Astrocyte of the hippocampus (primary cell): ENCODE measurements around the gene GDF7.
A peak's percentile ranks its signal among the peaks of the same experiment; 100 is the strongest.

Experiments used
- DNase-seq: peaks from one replicate; pipeline ENCODE4 v3.0.0; 2011; ENCODE audit warnings: low read depth, low spot score

The GDF7 gene

GRCh38 chr2:20661421-20662307, 5.3 kb upstream of the GDF7 start:
- peak; percentile 86 for DNase-seq

DNA sequence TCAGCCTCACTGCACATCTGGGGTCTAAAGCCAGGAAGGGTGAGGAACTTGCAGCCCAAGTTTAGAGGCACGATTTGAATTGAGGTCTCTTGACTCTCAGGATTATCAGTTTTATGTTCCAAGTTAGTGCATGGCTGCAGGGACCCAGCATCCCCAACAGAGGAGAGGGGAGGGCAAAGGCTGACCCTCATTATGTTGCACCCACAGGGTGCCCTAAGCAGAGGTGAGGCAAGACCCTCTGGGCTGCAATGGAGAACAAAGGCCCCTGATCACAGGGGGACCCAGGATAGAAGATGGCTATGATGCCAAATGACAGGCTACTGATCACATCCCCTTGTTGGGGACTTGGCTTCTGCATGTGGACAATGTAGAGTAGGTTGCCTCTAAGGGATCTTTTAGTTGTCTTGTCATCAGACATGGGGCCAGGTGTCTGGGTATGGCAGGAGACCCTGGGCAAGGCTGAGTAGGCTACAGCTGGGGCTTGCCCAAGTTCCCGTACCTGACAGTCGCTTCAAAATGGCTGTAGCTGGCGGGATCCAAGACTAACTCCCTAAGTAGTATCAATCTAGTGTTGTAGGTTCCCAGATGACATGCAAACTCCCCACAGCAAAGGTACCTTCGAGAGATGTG, 4.5 kb upstream of the GDF7 start:
- DNase-seq = no peak

GRCh38 chr2:20663196-20664070, 3.5 kb upstream of the GDF7 start:
- no peak for DNase-seq

DNA sequence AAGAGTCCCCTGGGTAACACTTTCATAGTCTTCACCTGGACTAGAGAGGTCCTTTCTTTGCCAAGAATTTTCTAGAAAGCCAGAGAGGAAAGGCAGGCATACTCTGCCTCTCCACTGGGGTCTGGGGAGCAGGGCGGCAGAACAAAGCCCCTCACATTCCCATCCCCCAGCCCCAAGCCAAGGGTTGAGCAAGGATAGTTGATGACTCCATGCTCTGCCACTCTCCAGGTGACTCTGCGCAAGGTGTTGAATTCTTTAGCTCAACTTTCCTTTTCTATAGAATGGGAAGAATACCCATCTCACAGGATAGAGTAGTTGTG, 2.9 kb upstream of the GDF7 start:
- DNase-seq = no peak

GRCh38 chr2:20664431-20665242, 2.3 kb upstream of the GDF7 start:
- DNase-seq = no peak

GRCh38 chr2:20665243-20666004, 1.5 kb upstream of the GDF7 start:
- no peak for DNase-seq

DNA sequence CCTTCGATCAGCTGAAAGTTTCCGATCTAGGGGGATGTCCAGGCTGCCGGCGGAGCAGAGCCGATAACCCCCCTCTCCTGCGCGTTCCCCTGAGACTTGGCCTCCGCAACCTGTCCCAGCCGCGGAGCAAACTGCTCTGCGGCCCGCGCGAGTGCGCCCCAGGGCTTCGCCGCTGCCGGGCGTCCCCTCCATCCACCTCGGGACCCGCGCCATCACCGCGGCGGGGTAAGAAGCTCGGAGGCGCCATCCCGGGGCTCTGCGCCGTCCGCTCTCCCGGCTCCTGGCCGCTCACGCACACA, 990 bp upstream of the GDF7 start:
- peak; percentile 33 for DNase-seq

GRCh38 chr2:20667151-20667530, 197 bp downstream of the GDF7 start:
- peak; percentile 43 for DNase-seq

GRCh38 chr2:20667531-20668401, 822 bp downstream of the GDF7 start:
- DNase-seq = no peak

- DNase-seq = no peak
Measured at GRCh38 chr2:20668451-20668850, 1.5 kb downstream of the GDF7 start.

DNA sequence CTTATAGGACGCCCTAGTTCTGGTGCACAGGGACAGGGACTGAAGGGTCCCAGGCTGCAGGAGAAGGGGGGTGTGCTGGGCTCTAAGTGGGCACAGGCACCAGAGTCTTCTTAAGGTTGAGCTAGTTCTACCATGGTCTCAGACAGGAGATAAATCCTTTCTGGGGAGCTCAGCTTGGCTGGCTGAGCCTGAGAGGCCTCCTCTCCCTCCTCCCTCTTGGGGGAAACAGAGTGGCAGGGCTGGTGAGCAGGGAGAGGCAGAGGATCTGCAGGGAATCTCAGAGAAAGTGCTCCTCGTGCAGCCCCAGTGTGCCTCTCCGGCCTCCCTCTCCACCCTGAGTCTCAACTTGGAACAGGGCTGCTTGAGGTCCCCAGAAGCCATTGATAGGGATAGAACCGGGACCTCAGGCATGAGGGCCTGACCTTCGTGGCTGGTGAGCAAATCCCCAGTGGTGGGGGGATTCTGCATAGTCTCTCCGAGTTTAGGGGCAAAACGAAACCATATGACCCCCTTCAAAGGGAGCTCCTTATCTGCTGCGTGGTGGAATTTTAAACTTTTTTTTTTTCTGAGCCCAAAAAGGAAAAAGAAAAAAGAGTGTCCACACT, 2.0 kb downstream of the GDF7 start:
- no peak for DNase-seq

GRCh38 chr2:20669562-20670314, 2.8 kb downstream of the GDF7 start:
- no peak for DNase-seq

- peak; percentile 47 for DNase-seq
Measured at GRCh38 chr2:20670315-20671035, 3.5 kb downstream of the GDF7 start.

- DNase-seq = no peak
Measured at GRCh38 chr2:20671036-20671735, 4.2 kb downstream of the GDF7 start.

DNA sequence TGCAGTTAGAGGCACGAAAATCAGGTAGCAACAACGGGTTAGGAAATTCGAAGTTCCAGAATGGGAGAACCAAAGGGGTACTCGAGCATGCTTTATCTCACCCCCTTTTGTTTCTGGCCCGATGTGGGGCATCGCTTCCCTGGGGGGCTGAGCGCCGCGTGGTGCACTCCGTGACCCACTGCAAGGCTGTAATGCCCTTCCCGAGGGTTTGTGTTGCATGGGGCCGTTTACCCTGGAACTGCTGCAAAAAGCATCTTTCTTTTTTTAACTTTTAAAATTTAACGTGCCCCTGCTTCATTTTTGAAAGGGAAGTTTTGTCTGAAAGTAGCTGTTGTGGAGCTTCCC, 4.8 kb downstream of the GDF7 start:
- DNase-seq = no peak

GRCh38 chr2:20672201-20672951, 5.4 kb downstream of the GDF7 start:
- no peak for DNase-seq
